Subcutaneous abdominal adipose tissue (tissue), 5 donors: ENCODE measurements around the gene MAPK11.

ENCODE experiments used
- H3K27ac ChIP-seq: one replicate; pipeline ENCODE4 v1.7.0; 2013; ENCODE audit warnings: low read depth, mild to moderate bottlenecking, inconsistent platforms, low read length, moderate library complexity
- H3K27me3 ChIP-seq, 5 donors: one replicate each; pipeline ENCODE4 v1.7.0; 2013; ENCODE audit warnings: low read length in 5 of 5, inconsistent platforms in 1 of 5; ENCODE audit not compliant: control insufficient read depth in 5 of 5, insufficient read depth in 4 of 5
- H3K36me3 ChIP-seq, 5 donors: one replicate each; pipeline ENCODE4 v1.7.0; 2013; ENCODE audit warnings: low read length in 5 of 5; ENCODE audit not compliant: control insufficient read depth in 5 of 5, insufficient read depth in 5 of 5
- H3K4me1 ChIP-seq, 5 donors: one replicate each; pipeline ENCODE4 v1.7.0; 2013; ENCODE audit warnings: low read length in 5 of 5, mild to moderate bottlenecking in 3 of 5, moderate library complexity in 1 of 5; ENCODE audit not compliant: control insufficient read depth in 5 of 5, insufficient read depth in 5 of 5
- H3K4me3 ChIP-seq, 5 donors: one replicate each; pipeline ENCODE4 v1.7.0; 2013; ENCODE audit warnings: low read length in 5 of 5, low read depth in 1 of 5
- H3K9ac ChIP-seq, 5 donors: one replicate each; pipeline ENCODE4 v1.7.0; 2013; ENCODE audit warnings: low read length in 5 of 5, mild to moderate bottlenecking in 4 of 5, moderate library complexity in 3 of 5
- H3K9me3 ChIP-seq, 5 donors: one replicate each; pipeline ENCODE4 v1.7.0; 2013; ENCODE audit warnings: low read length in 5 of 5; ENCODE audit not compliant: control insufficient read depth in 5 of 5
- donor health status: healthy.
- donor health status: healthy.
- donor health status: healthy.
- donor health status: healthy.
- donor health status: healthy.

MAPK11 gene

GRCh38 chr22:50272044-50272802 lies 2.0 kb upstream of the MAPK11 start:
- Histone ChIP-seq H3K36me3 (peaks cover 0 to 24% (median 19%) of the 10 kb centered on the region in 5 donors), H3K27me3 (no peaks in the 10 kb centered on the region), H3K27ac (no peak overlapping the region), H3K4me3 (no peak overlapping the region), H3K9ac (no peak overlapping the region), H3K9me3 (no peaks in the 10 kb centered on the region), H3K4me1 (peaks cover 0 to 50% (median 43%) of the 10 kb centered on the region in 5 donors)

- Histone ChIP-seq H3K27ac (no peak overlapping the region), H3K9ac (peak overlapping the region in 1 of 5 donors; percentile 35), H3K4me3 (peak overlapping the region in 4 of 5 donors; percentile 45 to 69 (median 64))
Measured at GRCh38 chr22:50271519-50271970, 1.4 kb upstream of the MAPK11 start.

GRCh38 chr22:50270666-50271394 lies 650 bp upstream of the MAPK11 start:
- Histone ChIP-seq H3K27me3 (peaks cover 0 to 9% (median 0%) of the 10 kb centered on the region in 5 donors), H3K27ac (peak overlapping the region; percentile 46), H3K36me3 (peaks cover 0 to 18% (median 14%) of the 10 kb centered on the region in 5 donors), H3K9me3 (no peaks in the 10 kb centered on the region), H3K9ac (peak overlapping the region in 4 of 5 donors; percentile 20 to 59 (median 41)), H3K4me1 (peaks cover 0 to 54% (median 47%) of the 10 kb centered on the region in 5 donors), H3K4me3 (peak overlapping the region in 4 of 5 donors; percentile 45 to 69 (median 64))

More at GRCh38 chr22:50271519-50271970, 1.4 kb upstream of the MAPK11 start:
- H3K27me3 ChIP-seq = peaks cover 0 to 5% (median 0%) of the 10 kb centered on the region in 5 donors
- H3K36me3 ChIP-seq = peaks cover 0 to 23% (median 20%) of the 10 kb centered on the region in 5 donors
- H3K9me3 ChIP-seq = no peaks in the 10 kb centered on the region
- peaks cover 0 to 54% (median 47%) of the 10 kb centered on the region in 5 donors for H3K4me1 ChIP-seq

GRCh38 chr22:50269573-50269969 lies 609 bp downstream of the MAPK11 start:
- Histone ChIP-seq H3K27me3 (peaks cover 0 to 9% (median 0%) of the 10 kb centered on the region in 5 donors), H3K4me3 (peak overlapping the region in 3 of 5 donors; percentile 47 to 69 (median 55)), H3K27ac (peak overlapping the region; percentile 67), H3K9ac (peak overlapping the region in 3 of 5 donors; percentile 40 to 72 (median 71)), H3K4me1 (peaks cover 0 to 54% (median 47%) of the 10 kb centered on the region in 5 donors), H3K9me3 (no peaks in the 10 kb centered on the region), H3K36me3 (peaks cover 0 to 16% (median 5%) of the 10 kb centered on the region in 5 donors)

- Histone ChIP-seq H3K4me3 (peak overlapping the region in 3 of 5 donors; percentile 47 to 69 (median 55)), H3K4me1 (peaks cover 0 to 50% (median 45%) of the 10 kb centered on the region in 5 donors), H3K9ac (peak overlapping the region in 1 of 5 donors; percentile 71), H3K27me3 (peaks cover 0 to 9% (median 0%) of the 10 kb centered on the region in 5 donors), H3K9me3 (no peaks in the 10 kb centered on the region), H3K36me3 (peaks cover 0 to 17% (median 5%) of the 10 kb centered on the region in 5 donors), H3K27ac (no peak overlapping the region)
Measured at GRCh38 chr22:50268655-50269113, 1.5 kb downstream of the MAPK11 start.

- Histone ChIP-seq H3K4me1 (peaks cover 0 to 56% (median 48%) of the 10 kb centered on the region in 5 donors), H3K27me3 (peaks cover under 1 to 13% (median 2%) of the 10 kb centered on the region in 5 donors), H3K27ac (no peak overlapping the region), H3K36me3 (peaks cover 0 to 17% (median 5%) of the 10 kb centered on the region in 5 donors), H3K9ac (peak overlapping the region in 1 of 5 donors; percentile 44), H3K4me3 (peak overlapping the region in 4 of 5 donors; percentile 18 to 52 (median 34)), H3K9me3 (no peaks in the 10 kb centered on the region)
Measured at GRCh38 chr22:50267591-50268390, 2.4 kb downstream of the MAPK11 start.

GRCh38 chr22:50266994-50267393 lies 3.2 kb downstream of the MAPK11 start:
- peaks cover 0 to 17% (median 5%) of the 10 kb centered on the region in 5 donors for H3K36me3 ChIP-seq
- H3K9me3 ChIP-seq = no peaks in the 10 kb centered on the region
- H3K4me1 ChIP-seq = peaks cover 0 to 60% (median 49%) of the 10 kb centered on the region in 5 donors
- H3K9ac ChIP-seq = no peak overlapping the region
- H3K4me3 ChIP-seq = no peak overlapping the region
- peaks cover 8 to 21% (median 10%) of the 10 kb centered on the region in 5 donors for H3K27me3 ChIP-seq
- H3K27ac ChIP-seq = no peak overlapping the region

GRCh38 chr22:50264946-50265669 lies 5.1 kb downstream of the MAPK11 start:
- Histone ChIP-seq H3K9me3 (no peaks in the 10 kb centered on the region), H3K27me3 (peaks cover 10 to 25% (median 11%) of the 10 kb centered on the region in 5 donors), H3K4me3 (no peak overlapping the region), H3K36me3 (peaks cover 0 to 17% (median 5%) of the 10 kb centered on the region in 5 donors), H3K9ac (no peak overlapping the region), H3K27ac (no peak overlapping the region), H3K4me1 (peaks cover 0 to 55% (median 46%) of the 10 kb centered on the region in 5 donors)
